ENCODE measurements around the gene CAMTA1.

Gene CAMTA1

GRCh38 chr1:7727809-7728471 is 942.7 kb downstream of the CAMTA1 start:
- in situ Hi-C loops (cut with MboI; ENCODE audit: low sequenced_read_pairs, unreplicated experiment): no loop called here
- TF ChIP-seq CTCF (IDR thresholded peaks at IDR 0.05; ENCODE audit: borderline replicate concordance, control extremely low read depth, extremely low read depth, insufficient read depth, missing control alignments): no peak
- DNase-seq (ENCODE audit: low spot score): no peak

GRCh38 chr1:7729761-7730160 is 944.5 kb downstream of the CAMTA1 start:
- in situ Hi-C loops (cut with MboI; ENCODE audit: low sequenced_read_pairs, unreplicated experiment): no loop called here
- no peak for TF ChIP-seq CTCF (IDR thresholded peaks at IDR 0.05; ENCODE audit: borderline replicate concordance, control extremely low read depth, extremely low read depth, insufficient read depth, missing control alignments)
- no peak for DNase-seq (ENCODE audit: low spot score)

GRCh38 chr1:7732331-7732730 is 947.1 kb downstream of the CAMTA1 start:
- DNase-seq (ENCODE audit: low spot score): no peak
- no peak for TF ChIP-seq CTCF (IDR thresholded peaks at IDR 0.05; ENCODE audit: borderline replicate concordance, control extremely low read depth, extremely low read depth, insufficient read depth, missing control alignments)
- in situ Hi-C loops (cut with MboI; ENCODE audit: low sequenced_read_pairs, unreplicated experiment): no loop called here

- DNase-seq (ENCODE audit: low spot score): no peak
- no peak for TF ChIP-seq CTCF (IDR thresholded peaks at IDR 0.05; ENCODE audit: borderline replicate concordance, control extremely low read depth, extremely low read depth, insufficient read depth, missing control alignments)
- in situ Hi-C loops (cut with MboI; ENCODE audit: low sequenced_read_pairs, unreplicated experiment): no loop called here
Measured at GRCh38 chr1:7733276-7733675, 948.0 kb downstream of the CAMTA1 start.

GRCh38 chr1:7738044-7738443 is 952.8 kb downstream of the CAMTA1 start:
- no peak for TF ChIP-seq CTCF (IDR thresholded peaks at IDR 0.05; ENCODE audit: borderline replicate concordance, control extremely low read depth, extremely low read depth, insufficient read depth, missing control alignments)
- DNase-seq (ENCODE audit: low spot score): no peak
- in situ Hi-C loops (cut with MboI; ENCODE audit: low sequenced_read_pairs, unreplicated experiment): no loop called here

- no peak for TF ChIP-seq CTCF (IDR thresholded peaks at IDR 0.05; ENCODE audit: borderline replicate concordance, control extremely low read depth, extremely low read depth, insufficient read depth, missing control alignments)
- in situ Hi-C loops (cut with MboI; ENCODE audit: low sequenced_read_pairs, unreplicated experiment): no loop called here
- no peak for DNase-seq (ENCODE audit: low spot score)
Measured at GRCh38 chr1:7743346-7743745, 958.1 kb downstream of the CAMTA1 start.
